Fibroblast of skin of scalp (primary cell): ENCODE data around the gene EXTL2. TPM values are rescaled to one million over a fixed set of nuclear protein-coding genes. Genes with fewer than 3 reads are reported as not detected.
"Not testable (repeated sequence)": the region's sequence is repeated elsewhere in the genome, so short reads cannot be mapped to it uniquely, and the experiment has no call there.

ENCODE experiments used
- DNase-seq: peaks from one replicate; pipeline ENCODE4 v3.0.0-alpha.2; 2013
- polyA plus RNA-seq, 2 experiments: library from polyadenylated mRNA; unstranded; fragments of 120-200 nt; gene quantifications; one replicate each; pipeline ENCODE4 v1.2.1, GENCODE V29; 2013; ENCODE audit not compliant: insufficient read length in 2 of 2

EXTL2 gene
- 31.5 TPM for polyA plus RNA-seq (2013, experiment 1 of 2; ENCODE audit: insufficient read length)
- polyA plus RNA-seq (2013, experiment 2 of 2; ENCODE audit: insufficient read length), result 36.8 TPM

- peak; percentile 75 for DNase-seq
Observed at GRCh38 chr1:100894603-100895539, at the start of gene EXTL2. TSS of gene EXTL2 (minus strand) at chr1:100894842. CDS start at chr1:100888757, 6,085 bp downstream.

- peak; percentile 8 for DNase-seq
Observed at GRCh38 chr1:100943533-100943932, 48.9 kb upstream of the EXTL2 start.

- DNase-seq, result no peak
Observed at GRCh38 chr1:100942304-100943046, 47.8 kb upstream of the EXTL2 start.

GRCh38 chr1:100941580-100942216 is 47.1 kb upstream of the EXTL2 start:
- DNase-seq, result no peak

GRCh38 chr1:100941098-100941527 is 46.5 kb upstream of the EXTL2 start:
- DNase-seq, result no peak

- no peak for DNase-seq
Observed at GRCh38 chr1:100936194-100936967, 41.7 kb upstream of the EXTL2 start.

- DNase-seq, result not testable (repeated sequence)
Observed at GRCh38 chr1:100933555-100933954, 38.9 kb upstream of the EXTL2 start.

GRCh38 chr1:100931716-100932115 is 37.1 kb upstream of the EXTL2 start:
- no peak for DNase-seq

- DNase-seq, result no peak
Observed at GRCh38 chr1:100930494-100930893, 35.9 kb upstream of the EXTL2 start.

- DNase-seq, result no peak
Observed at GRCh38 chr1:100928128-100928527, 33.5 kb upstream of the EXTL2 start.

- no peak for DNase-seq
Observed at GRCh38 chr1:100927276-100927675, 32.6 kb upstream of the EXTL2 start.

- DNase-seq, result no peak
Observed at GRCh38 chr1:100926240-100926639, 31.6 kb upstream of the EXTL2 start.

- no peak for DNase-seq
Observed at GRCh38 chr1:100924991-100925390, 30.3 kb upstream of the EXTL2 start.

- peak; percentile 45 for DNase-seq
Observed at GRCh38 chr1:100924212-100924611, 29.6 kb upstream of the EXTL2 start.

GRCh38 chr1:100921110-100921706 is 26.6 kb upstream of the EXTL2 start:
- peak; percentile 59 for DNase-seq

- DNase-seq, result no peak
Observed at GRCh38 chr1:100912019-100912418, 17.4 kb upstream of the EXTL2 start.

- DNase-seq, result no peak
Observed at GRCh38 chr1:100909018-100909417, 14.4 kb upstream of the EXTL2 start.

- no peak for DNase-seq
Observed at GRCh38 chr1:100907887-100908286, 13.2 kb upstream of the EXTL2 start.

GRCh38 chr1:100905181-100905580 is 10.5 kb upstream of the EXTL2 start:
- DNase-seq, result no peak

GRCh38 chr1:100904528-100904927 is 9.9 kb upstream of the EXTL2 start:
- no peak for DNase-seq

- DNase-seq, result no peak
Observed at GRCh38 chr1:100903777-100904176, 9.1 kb upstream of the EXTL2 start.

GRCh38 chr1:100902365-100902764 is 7.7 kb upstream of the EXTL2 start:
- no peak for DNase-seq
